Tibial nerve (tissue), 4 donors: ENCODE data around the gene GPER1.

Experiments used
- EP300 ChIP-seq, 2 donors: sonication (generic); formaldehyde crosslinking; IDR thresholded peaks; one replicate each; pipeline ENCODE4 v1.6.1; 2017; ENCODE audit warnings: antibody characterized with exemption in 2 of 2, mild to moderate bottlenecking in 1 of 2
- POLR2A ChIP-seq, 2 donors: fragments of 450-650 bp; IDR thresholded peaks; one replicate each; pipeline ENCODE4 v1.6.1; 2017; ENCODE audit warnings: antibody characterized with exemption in 2 of 2, mild to moderate bottlenecking in 2 of 2, moderate library complexity in 2 of 2
- TF ChIP-seq, protein P1 (sequence below), 5 experiments: fragments of 200-600 bp in 3 of 5; fragments of 450-650 bp in 2 of 5; sonication (generic) in 3 of 5; IDR thresholded peaks; one replicate each; pipeline ENCODE4 v1.5.1; 2016 to 2019; ENCODE audit warnings: antibody characterized with exemption in 5 of 5, mild to moderate bottlenecking in 3 of 5, moderate library complexity in 2 of 5

- TF ChIP-seq, protein P1, sequence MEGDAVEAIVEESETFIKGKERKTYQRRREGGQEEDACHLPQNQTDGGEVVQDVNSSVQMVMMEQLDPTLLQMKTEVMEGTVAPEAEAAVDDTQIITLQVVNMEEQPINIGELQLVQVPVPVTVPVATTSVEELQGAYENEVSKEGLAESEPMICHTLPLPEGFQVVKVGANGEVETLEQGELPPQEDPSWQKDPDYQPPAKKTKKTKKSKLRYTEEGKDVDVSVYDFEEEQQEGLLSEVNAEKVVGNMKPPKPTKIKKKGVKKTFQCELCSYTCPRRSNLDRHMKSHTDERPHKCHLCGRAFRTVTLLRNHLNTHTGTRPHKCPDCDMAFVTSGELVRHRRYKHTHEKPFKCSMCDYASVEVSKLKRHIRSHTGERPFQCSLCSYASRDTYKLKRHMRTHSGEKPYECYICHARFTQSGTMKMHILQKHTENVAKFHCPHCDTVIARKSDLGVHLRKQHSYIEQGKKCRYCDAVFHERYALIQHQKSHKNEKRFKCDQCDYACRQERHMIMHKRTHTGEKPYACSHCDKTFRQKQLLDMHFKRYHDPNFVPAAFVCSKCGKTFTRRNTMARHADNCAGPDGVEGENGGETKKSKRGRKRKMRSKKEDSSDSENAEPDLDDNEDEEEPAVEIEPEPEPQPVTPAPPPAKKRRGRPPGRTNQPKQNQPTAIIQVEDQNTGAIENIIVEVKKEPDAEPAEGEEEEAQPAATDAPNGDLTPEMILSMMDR (IDR thresholded peaks at IDR 0.05), result no peak
- TF ChIP-seq POLR2A (IDR thresholded peaks at IDR 0.05) (no peak), EP300 (IDR thresholded peaks at IDR 0.05) (no peak)
Observed at GRCh38 chr7:1092806-1093501, 5.0 kb downstream of the GPER1 start.
